H1 (cell line): Measurements from ENCODE around the gene CEP126. TPM values are rescaled to one million over a fixed set of nuclear protein-coding genes. Genes with fewer than 3 reads are reported as not detected.

ENCODE experiments used
- ASH2L ChIP-seq: fragments of 200-600, 300-600 bp; sonication (generic); IDR thresholded peaks from one replicate; pipeline ENCODE4 v1.7.1; 2017; ENCODE audit warnings: low read length
- EP300 ChIP-seq, 2 experiments: IDR thresholded peaks; 1 replicate in 1 of 2; 2 replicates in 1 of 2; pipeline ENCODE4 v1.6.1; 2011 to 2012; ENCODE audit warnings: low read depth in 2 of 2, low read length in 2 of 2, mild to moderate bottlenecking in 2 of 2, borderline replicate concordance in 1 of 2, inconsistent platforms in 1 of 2, moderate library complexity in 1 of 2
- KDM4A ChIP-seq: IDR thresholded peaks from one replicate; pipeline ENCODE4 v1.7.1; 2012; ENCODE audit warnings: low read depth, mild to moderate bottlenecking, moderate library complexity, low read length, inconsistent platforms; ENCODE audit not compliant: severe bottlenecking
- RAD21 ChIP-seq, 2 experiments: IDR thresholded peaks in 1 of 2; conservative IDR thresholded peaks in 1 of 2; 2 replicates each; pipeline ENCODE4 v1.6.1; 2011; ENCODE audit warnings: low read depth in 2 of 2, low read length in 2 of 2, improper control_type of control experiment in 1 of 2, inconsistent platforms in 1 of 2, mild to moderate bottlenecking in 1 of 2, moderate library complexity in 1 of 2
- RFX5 ChIP-seq: IDR thresholded peaks from 2 replicates; pipeline ENCODE4 v1.6.1; 2011; ENCODE audit warnings: low read depth, low read length, improper control_type of control experiment, borderline replicate concordance
- USF2 ChIP-seq: IDR thresholded peaks from 2 replicates; pipeline ENCODE4 v1.6.1; 2011; ENCODE audit warnings: low read length, improper control_type of control experiment
- YY1 ChIP-seq: IDR thresholded peaks from 2 replicates; pipeline ENCODE4 v1.6.1; 2011; ENCODE audit warnings: low read depth, mild to moderate bottlenecking, low read length
- polyA plus RNA-seq, 7 experiments: library from polyadenylated mRNA; depleted of rRNA in 3 of 7; stranded (reverse) in 5 of 7; unstranded in 2 of 7; fragments of >200 nt in 5 of 7; fragments of 200-250 nt in 2 of 7; gene quantifications; 1 replicate in 5 of 7; 2 replicates in 1 of 7; 4 replicates in 1 of 7; pipeline versions ENCODE4 v1.2.1 to v1.2.3, GENCODE V29; 2011 to 2013; ENCODE audit warnings: missing spikeins in 2 of 7, mixed read lengths in 2 of 7
- total RNA-seq: library from RNA; stranded (reverse); fragmentation: NEBNext Ultra II Directional; extraction: Animal tissue kit (Norgen Biotek cat#: 25700); gene quantifications from 2 replicates; pipeline ENCODE4 v1.2.1, GENCODE V29; 2021

The CEP126 gene
- total and polyA plus RNA-seq, 2 of the 8 experiments (the other 6 are each of a cell fraction or from before 2014, with no cell fraction given): 0.76 to 1.9 TPM

- TF ChIP-seq ASH2L: no peak
- TF ChIP-seq RFX5: no peak
- no peak for TF ChIP-seq YY1
- TF ChIP-seq RAD21 (IDR thresholded peaks at IDR 0.05 in 1 of 2, conservative IDR thresholded peaks at IDR 0.05 in 1 of 2; ENCODE audit: low read depth in 2 of 2, low read length in 2 of 2): no peak
- TF ChIP-seq KDM4A: no peak
- no peak for TF ChIP-seq EP300 (IDR thresholded peaks at IDR 0.05; ENCODE audit: borderline replicate concordance in 1 of 2, low read depth in 2 of 2, low read length in 2 of 2)
- TF ChIP-seq USF2: no peak
Observed at GRCh38 chr11:101945448-101945847, 30.6 kb downstream of the CEP126 start (continued).
